Keratinocyte (primary cell): ENCODE results near the gene CHN2. TPM values are rescaled to one million over a fixed set of nuclear protein-coding genes. Genes with fewer than 3 reads are reported as not detected.
A peak's percentile ranks its signal among the peaks of the same experiment; 100 is the strongest.

Experiments
- DNase-seq: peaks from one replicate; pipeline ENCODE4 v3.0.0-alpha.2; 2011; ENCODE audit warnings: low read depth, missing footprints, low spot score
- FAIRE-seq: peaks from 2 replicates; lab custom pipeline; 2011; peaks lifted over from hg19 to GRCh38; lab: Jason Lieb, UNC
- H2AFZ ChIP-seq: 2 replicates; pipeline ENCODE4 v1.6.0; 2012; ENCODE audit warnings: low read length, control low read depth, inconsistent platforms; ENCODE audit not compliant: control insufficient read depth
- H3K27ac ChIP-seq: 2 replicates; pipeline ENCODE4 v1.5.1; 2011; ENCODE audit warnings: low read length; ENCODE audit not compliant: control insufficient read depth, insufficient read depth
- H3K27me3 ChIP-seq: 3 replicates; pipeline ENCODE4 v1.6.0; 2011; ENCODE audit warnings: low read length; ENCODE audit not compliant: control insufficient read depth, insufficient read depth; ENCODE audit errors: extremely low read depth
- H3K36me3 ChIP-seq, 2 experiments: 2 replicates in 1 of 2; 3 replicates in 1 of 2; pipeline ENCODE4 v1.5.1; 2011; ENCODE audit warnings: low read length in 2 of 2, mild to moderate bottlenecking in 1 of 2; ENCODE audit not compliant: control insufficient read depth in 2 of 2, insufficient read depth in 2 of 2; ENCODE audit errors: extremely low read depth in 1 of 2
- H3K4me1 ChIP-seq: 3 replicates; pipeline ENCODE4 v1.5.1; 2011; ENCODE audit warnings: low read length; ENCODE audit not compliant: control insufficient read depth, insufficient read depth; ENCODE audit errors: extremely low read depth
- H3K4me2 ChIP-seq: 3 replicates; pipeline ENCODE4 v1.6.0; 2011; ENCODE audit warnings: low read depth, low read length; ENCODE audit not compliant: control insufficient read depth, insufficient read depth; ENCODE audit errors: extremely low read depth
- H3K4me3 ChIP-seq, 3 experiments: fragments of 200-600 bp in 1 of 3; sonication (generic) in 1 of 3; 2 replicates in 2 of 3; 3 replicates in 1 of 3; pipeline ENCODE4 v1.5.1; 2011 to 2016; ENCODE audit warnings: low read length in 3 of 3, mild to moderate bottlenecking in 3 of 3, control low read depth in 2 of 3, inconsistent platforms in 1 of 3, low read depth in 1 of 3, mixed read lengths in 1 of 3, mixed run types in 1 of 3, moderate library complexity in 1 of 3; ENCODE audit not compliant: control insufficient read depth in 2 of 3, insufficient read depth in 2 of 3; ENCODE audit errors: extremely low read depth in 1 of 3
- H3K79me2 ChIP-seq: 2 replicates; pipeline ENCODE4 v1.6.0; 2012; ENCODE audit warnings: low read length; ENCODE audit not compliant: control insufficient read depth, insufficient read depth
- H3K9ac ChIP-seq: 3 replicates; pipeline ENCODE4 v1.6.0; 2011; ENCODE audit warnings: low read length; ENCODE audit not compliant: control insufficient read depth, insufficient read depth; ENCODE audit errors: extremely low read depth
- H3K9me1 ChIP-seq: 3 replicates; pipeline ENCODE4 v1.6.0; 2011; ENCODE audit warnings: low read length; ENCODE audit not compliant: control insufficient read depth, insufficient read depth; ENCODE audit errors: extremely low read depth
- H3K9me3 ChIP-seq: 2 replicates; pipeline ENCODE4 v1.5.1; 2012; ENCODE audit warnings: low read depth, low read length; ENCODE audit not compliant: control insufficient read depth
- H4K20me1 ChIP-seq: 3 replicates; pipeline ENCODE4 v1.6.0; 2011; ENCODE audit warnings: low read length; ENCODE audit not compliant: control insufficient read depth, insufficient read depth; ENCODE audit errors: extremely low read depth
- EZH2 ChIP-seq: IDR thresholded peaks from one replicate; pipeline ENCODE4 v1.6.1; 2012; ENCODE audit warnings: inconsistent platforms, mild to moderate bottlenecking, low read length, moderate library complexity
- dilution Hi-C: fragments of 300-500 bp; cut with MboI; formaldehyde crosslinking; loops from one replicate; pipeline ENCODE4 v1.7.0; 2020; ENCODE audit warnings: low sequenced_read_pairs; ENCODE audit not compliant: extremely low pct_ligation_motif_present
- polyA plus RNA-seq, 5 experiments: library from polyadenylated mRNA; depleted of rRNA in 3 of 5; stranded (reverse) in 3 of 5; stranded (forward) in 1 of 5; unstranded in 1 of 5; fragments of >200 nt; gene quantifications; 1 replicate in 1 of 5; 2 replicates in 3 of 5; 3 replicates in 1 of 5; pipeline versions ENCODE4 v1.2.1 to v1.2.3, GENCODE V29; 2011 to 2012; ENCODE audit warnings: missing spikeins in 2 of 5, low read depth in 1 of 5, low replicate concordance in 1 of 5
- TF ChIP-seq, protein P1 (sequence below), 3 experiments: IDR thresholded peaks in 1 of 3; conservative IDR thresholded peaks in 1 of 3; optimal IDR thresholded peaks in 1 of 3; 2 replicates in 2 of 3; 3 replicates in 1 of 3; pipeline versions ENCODE3 to v1.5.1; 2011; ENCODE audit warnings: low read length in 3 of 3, mild to moderate bottlenecking in 3 of 3, moderate library complexity in 2 of 3, control low read depth in 1 of 3, inconsistent platforms in 1 of 3; ENCODE audit not compliant: insufficient read depth in 2 of 3; ENCODE audit errors: extremely low read depth in 1 of 3

CHN2 gene
- polyA plus RNA-seq, 1 donor (not counting 4 experiments of a cell fraction or from before 2014, with no cell fraction given) = 1.8 TPM

- Histone ChIP-seq H3K4me1 (peaks cover 11% of the 10 kb centered on the region), H3K27me3 (no peaks in the 10 kb centered on the region), H3K4me2 (no peak overlapping the region), H3K9me3 (no peaks in the 10 kb centered on the region), H3K4me3 (no peak overlapping the region), H2AFZ (no peak overlapping the region), H3K9me1 (no peaks in the 10 kb centered on the region), H3K36me3 (no peaks in the 10 kb centered on the region), H3K9ac (no peak overlapping the region), H4K20me1 (no peaks in the 10 kb centered on the region), H3K27ac (no peak overlapping the region), H3K79me2 (no peaks in the 10 kb centered on the region)
- DNase-seq (no peak), FAIRE-seq (no peak)
- TF ChIP-seq, protein P1, sequence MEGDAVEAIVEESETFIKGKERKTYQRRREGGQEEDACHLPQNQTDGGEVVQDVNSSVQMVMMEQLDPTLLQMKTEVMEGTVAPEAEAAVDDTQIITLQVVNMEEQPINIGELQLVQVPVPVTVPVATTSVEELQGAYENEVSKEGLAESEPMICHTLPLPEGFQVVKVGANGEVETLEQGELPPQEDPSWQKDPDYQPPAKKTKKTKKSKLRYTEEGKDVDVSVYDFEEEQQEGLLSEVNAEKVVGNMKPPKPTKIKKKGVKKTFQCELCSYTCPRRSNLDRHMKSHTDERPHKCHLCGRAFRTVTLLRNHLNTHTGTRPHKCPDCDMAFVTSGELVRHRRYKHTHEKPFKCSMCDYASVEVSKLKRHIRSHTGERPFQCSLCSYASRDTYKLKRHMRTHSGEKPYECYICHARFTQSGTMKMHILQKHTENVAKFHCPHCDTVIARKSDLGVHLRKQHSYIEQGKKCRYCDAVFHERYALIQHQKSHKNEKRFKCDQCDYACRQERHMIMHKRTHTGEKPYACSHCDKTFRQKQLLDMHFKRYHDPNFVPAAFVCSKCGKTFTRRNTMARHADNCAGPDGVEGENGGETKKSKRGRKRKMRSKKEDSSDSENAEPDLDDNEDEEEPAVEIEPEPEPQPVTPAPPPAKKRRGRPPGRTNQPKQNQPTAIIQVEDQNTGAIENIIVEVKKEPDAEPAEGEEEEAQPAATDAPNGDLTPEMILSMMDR (optimal IDR thresholded peaks at IDR 0.05 in 1 of 3, IDR thresholded peaks at IDR 0.05 in 1 of 3, conservative IDR thresholded peaks at IDR 0.05 in 1 of 3; ENCODE audit: extremely low read depth in 1 of 3, insufficient read depth in 2 of 3, low read length in 3 of 3) = no peak
- no peak for TF ChIP-seq EZH2
- dilution Hi-C loops = no loop called here
These were observed 101.8 kb downstream of the CHN2 start for GRCh38 chr7:29296421-29296820.

DNA sequence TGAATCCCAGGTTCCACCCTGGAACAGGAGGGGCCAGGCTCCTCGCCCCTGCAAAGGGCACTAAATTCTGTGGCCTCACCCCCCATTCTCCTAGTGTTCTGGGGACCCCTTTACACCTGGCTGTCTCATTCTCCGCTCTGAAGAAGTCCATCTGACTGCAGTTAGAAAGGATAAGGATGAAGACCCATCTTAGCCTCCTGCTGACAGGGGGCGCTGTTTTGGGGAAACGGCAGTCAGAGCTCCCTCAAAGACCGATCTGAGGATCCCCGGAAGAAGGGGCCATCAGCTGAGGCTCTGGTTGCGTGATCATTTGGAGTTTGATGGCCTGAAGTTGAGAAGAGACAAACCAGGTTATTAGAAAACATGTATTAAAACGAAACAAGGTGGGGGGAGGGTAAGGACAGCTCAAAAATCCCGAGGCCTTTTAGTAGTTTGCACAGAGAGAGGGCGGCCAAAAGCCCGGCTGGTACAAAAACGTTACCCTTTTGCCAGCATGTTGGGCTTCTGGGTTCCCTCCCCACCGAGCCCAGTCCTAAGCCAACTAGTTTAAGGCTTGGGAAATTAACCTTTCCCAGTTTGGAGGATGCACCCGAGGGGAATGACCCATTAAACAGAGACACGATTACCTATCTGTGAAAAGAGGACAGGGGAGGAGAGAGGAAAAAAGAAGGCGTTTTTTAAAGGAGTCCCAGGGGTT, 102.8 kb downstream of the CHN2 start:
- Histone ChIP-seq H3K9ac (no peak overlapping the region), H4K20me1 (no peaks in the 10 kb centered on the region), H3K36me3 (no peaks in the 10 kb centered on the region), H3K4me3 (no peak overlapping the region), H3K27ac (no peak overlapping the region), H2AFZ (no peak overlapping the region), H3K4me2 (no peak overlapping the region), H3K9me3 (no peaks in the 10 kb centered on the region), H3K27me3 (no peaks in the 10 kb centered on the region), H3K9me1 (no peaks in the 10 kb centered on the region), H3K79me2 (no peaks in the 10 kb centered on the region), H3K4me1 (peaks cover 11% of the 10 kb centered on the region)
- DNase-seq (no peak), FAIRE-seq (no peak)
- dilution Hi-C loops = no loop called here
- TF ChIP-seq, protein P1 (optimal IDR thresholded peaks at IDR 0.05 in 1 of 3, IDR thresholded peaks at IDR 0.05 in 1 of 3, conservative IDR thresholded peaks at IDR 0.05 in 1 of 3; ENCODE audit: extremely low read depth in 1 of 3, insufficient read depth in 2 of 3, low read length in 3 of 3) = peak in 1 of 3 experiments; percentile 4
- TF ChIP-seq EZH2 = no peak
